Kidney (tissue), 14 donors: ENCODE results near the gene ANKRD50. TPM values are rescaled to one million over a fixed set of nuclear protein-coding genes. Genes with fewer than 3 reads are reported as not detected.

Experiments
- DNase-seq, 5 donors: peaks; one replicate each; pipeline ENCODE4 v3.0.0-alpha.2; 2013 to 2020
- FAIRE-seq: peaks from 2 replicates; lab custom pipeline; 2012; peaks lifted over from hg19 to GRCh38; lab: Jason Lieb, UNC
- H3K27ac ChIP-seq, 2 donors: one replicate each; pipeline ENCODE4 v1.7.0; 2013; ENCODE audit warnings: low read depth in 2 of 2, low read length in 2 of 2, inconsistent platforms in 1 of 2
- H3K27me3 ChIP-seq: one replicate; pipeline ENCODE4 v1.7.1; 2013; ENCODE audit warnings: low read length, inconsistent platforms; ENCODE audit not compliant: control insufficient read depth, insufficient read depth
- H3K36me3 ChIP-seq, 3 donors: one replicate each; pipeline versions ENCODE4 v1.7.0 to v1.7.1; 2013; ENCODE audit warnings: low read length in 3 of 3, control low read depth in 1 of 3, inconsistent platforms in 1 of 3; ENCODE audit not compliant: insufficient read depth in 3 of 3, control insufficient read depth in 2 of 3
- H3K4me1 ChIP-seq, 3 donors: one replicate each; pipeline versions ENCODE4 v1.7.0 to v1.7.1; 2013; ENCODE audit warnings: low read length in 3 of 3, inconsistent platforms in 1 of 3, low read depth in 1 of 3; ENCODE audit not compliant: control insufficient read depth in 2 of 3, insufficient read depth in 2 of 3
- H3K4me3 ChIP-seq, 3 donors: one replicate each; pipeline versions ENCODE4 v1.7.0 to v1.8.1; 2013; ENCODE audit warnings: low read length in 3 of 3, control low read depth in 1 of 3, inconsistent platforms in 1 of 3
- H3K9ac ChIP-seq, 3 donors: one replicate each; pipeline versions ENCODE4 v1.7.0 to v1.7.1; 2013; ENCODE audit warnings: low read length in 3 of 3, control low read depth in 1 of 3, inconsistent platforms in 1 of 3
- H3K9me3 ChIP-seq, 3 donors: one replicate each; pipeline versions ENCODE4 v1.7.0 to v1.7.1; 2013; ENCODE audit warnings: low read length in 3 of 3, control low read depth in 1 of 3, inconsistent platforms in 1 of 3; ENCODE audit not compliant: control insufficient read depth in 2 of 3, insufficient read depth in 1 of 3
- intact Hi-C: fragments of 100-400 bp; cut with DNase I; formaldehyde crosslinking; loops from one replicate; pipeline ENCODE4 v1.11.1; 2022
- polyA plus RNA-seq: library from polyadenylated mRNA; stranded (reverse); fragments of 350-450 nt; fragmentation: Illumina TruSeq; extraction: RNeasy Lipid Tissue Mini Kit (QIAGEN cat#74804); gene quantifications from one replicate; pipeline ENCODE4 v1.2.3, GENCODE V29; 2014; ENCODE audit warnings: low read depth, low replicate concordance; ENCODE audit not compliant: insufficient read depth
- total RNA-seq: library from RNA; stranded (reverse); fragmentation: NEBNext Ultra II Directional; extraction: Animal tissue kit (Norgen Biotek cat#: 25700); gene quantifications from one replicate; pipeline ENCODE4 v1.2.1, GENCODE V29; 2021
- TF ChIP-seq, protein P1 (sequence below): IDR thresholded peaks from 3 replicates; pipeline ENCODE4 v1.5.1; 2012; ENCODE audit warnings: mild to moderate bottlenecking, moderate library complexity, borderline replicate concordance; ENCODE audit not compliant: insufficient read depth; ENCODE audit errors: extremely low read depth
- donor health status: control.
- donor health status: control.
- donor health status: control.
- donor health status: control.
- donor health status: control.
- donor health status: DM: yes; HTN: yes; CAD: no.
- donor health status: Normal renal cell carcinoma (clear cell type).

ANKRD50 gene
- total and polyA plus RNA-seq, 2 donors from 2014 or later: 2.7 to 12.1 TPM

- H3K4me3 ChIP-seq: no peak overlapping the region
- no peaks in the 10 kb centered on the region for H3K36me3 ChIP-seq
- H3K27ac ChIP-seq: no peak overlapping the region
- DNase-seq: peak in 1 of 5 donors; percentile 44
- H3K9me3 ChIP-seq: no peaks in the 10 kb centered on the region
- no peaks in the 10 kb centered on the region for H3K27me3 ChIP-seq
- FAIRE-seq: no peak
- H3K4me1 ChIP-seq: no peaks in the 10 kb centered on the region
- TF ChIP-seq, protein P1, sequence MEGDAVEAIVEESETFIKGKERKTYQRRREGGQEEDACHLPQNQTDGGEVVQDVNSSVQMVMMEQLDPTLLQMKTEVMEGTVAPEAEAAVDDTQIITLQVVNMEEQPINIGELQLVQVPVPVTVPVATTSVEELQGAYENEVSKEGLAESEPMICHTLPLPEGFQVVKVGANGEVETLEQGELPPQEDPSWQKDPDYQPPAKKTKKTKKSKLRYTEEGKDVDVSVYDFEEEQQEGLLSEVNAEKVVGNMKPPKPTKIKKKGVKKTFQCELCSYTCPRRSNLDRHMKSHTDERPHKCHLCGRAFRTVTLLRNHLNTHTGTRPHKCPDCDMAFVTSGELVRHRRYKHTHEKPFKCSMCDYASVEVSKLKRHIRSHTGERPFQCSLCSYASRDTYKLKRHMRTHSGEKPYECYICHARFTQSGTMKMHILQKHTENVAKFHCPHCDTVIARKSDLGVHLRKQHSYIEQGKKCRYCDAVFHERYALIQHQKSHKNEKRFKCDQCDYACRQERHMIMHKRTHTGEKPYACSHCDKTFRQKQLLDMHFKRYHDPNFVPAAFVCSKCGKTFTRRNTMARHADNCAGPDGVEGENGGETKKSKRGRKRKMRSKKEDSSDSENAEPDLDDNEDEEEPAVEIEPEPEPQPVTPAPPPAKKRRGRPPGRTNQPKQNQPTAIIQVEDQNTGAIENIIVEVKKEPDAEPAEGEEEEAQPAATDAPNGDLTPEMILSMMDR: no peak
- no peak overlapping the region for H3K9ac ChIP-seq
- intact Hi-C loops: no loop called here
Measured at GRCh38 chr4:124650614-124651013, 61.9 kb downstream of the ANKRD50 start.

DNA sequence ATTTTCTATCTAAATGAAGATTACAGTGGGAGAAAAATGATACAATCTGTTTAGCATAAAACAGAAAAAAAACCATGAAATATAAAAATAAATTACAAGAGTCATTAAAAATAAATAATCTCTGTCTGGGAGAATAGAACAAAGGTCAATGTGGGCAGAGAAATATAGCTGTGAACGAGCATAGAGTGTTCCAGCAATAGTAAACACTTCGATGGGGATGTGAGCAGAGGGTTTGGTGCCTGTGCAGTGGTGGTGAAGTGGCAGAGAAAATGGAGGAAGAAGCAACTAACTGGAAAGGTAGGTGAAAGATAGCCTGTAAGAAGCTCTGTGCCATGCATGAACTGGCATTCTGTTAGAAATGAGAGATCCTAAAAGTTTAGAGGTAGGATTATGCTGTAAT, 64.9 kb downstream of the ANKRD50 start:
- Histone ChIP-seq H3K4me3 (no peak overlapping the region), H3K9me3 (no peaks in the 10 kb centered on the region), H3K27ac (no peak overlapping the region), H3K4me1 (no peaks in the 10 kb centered on the region), H3K36me3 (no peaks in the 10 kb centered on the region), H3K9ac (no peak overlapping the region), H3K27me3 (no peaks in the 10 kb centered on the region)
- TF ChIP-seq, protein P1: no peak
- intact Hi-C loops: no loop called here
- DNase-seq (no peak), FAIRE-seq (no peak)

DNA sequence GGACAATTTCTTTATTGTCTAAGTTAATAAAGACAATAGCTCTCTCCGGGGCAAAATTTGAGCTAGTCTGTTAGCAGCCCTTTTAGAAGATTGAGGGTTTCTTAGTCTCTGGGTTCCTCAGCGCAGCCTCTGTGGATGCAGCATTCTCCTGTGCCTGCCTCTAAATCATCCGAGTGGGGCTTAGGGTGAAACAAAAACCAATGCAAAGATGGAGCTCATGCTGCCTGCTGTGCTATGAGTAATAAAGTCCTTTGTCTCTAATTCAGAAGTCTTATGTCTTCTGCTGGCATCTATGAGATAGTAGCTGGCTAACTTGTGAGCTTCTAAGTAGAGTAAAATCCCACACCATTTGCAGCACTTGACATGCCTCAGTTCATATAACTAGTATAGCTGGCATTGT, 67.9 kb downstream of the ANKRD50 start:
- no peak overlapping the region for H3K9ac ChIP-seq
- no peak overlapping the region for H3K27ac ChIP-seq
- no peaks in the 10 kb centered on the region for H3K27me3 ChIP-seq
- intact Hi-C loops: no loop called here
- FAIRE-seq: no peak
- no peaks in the 10 kb centered on the region for H3K9me3 ChIP-seq
- DNase-seq: no peak
- no peaks in the 10 kb centered on the region for H3K36me3 ChIP-seq
- H3K4me1 ChIP-seq: no peaks in the 10 kb centered on the region
- TF ChIP-seq, protein P1: no peak
- no peak overlapping the region for H3K4me3 ChIP-seq

DNA sequence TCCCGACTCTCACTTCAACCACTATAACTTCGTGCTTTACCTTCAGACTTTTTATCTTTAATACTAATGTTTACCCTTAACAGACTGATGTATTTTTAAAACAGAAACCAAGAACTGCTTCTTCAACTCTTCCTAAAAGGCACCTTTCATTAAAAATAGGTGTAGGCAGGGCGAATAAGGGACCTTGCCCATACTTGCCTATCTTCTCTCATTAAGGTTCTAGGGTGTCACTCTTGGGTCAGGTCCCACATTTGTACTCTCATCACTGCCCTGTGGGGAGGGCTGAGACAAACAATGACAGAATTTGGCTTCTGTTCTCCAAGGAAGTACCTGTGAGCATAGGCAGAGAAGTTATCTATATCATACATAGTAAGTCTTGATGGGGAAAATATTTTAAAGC, 69.7 kb downstream of the ANKRD50 start:
- no peak overlapping the region for H3K9ac ChIP-seq
- TF ChIP-seq, protein P1: no peak
- no peaks in the 10 kb centered on the region for H3K4me1 ChIP-seq
- no peaks in the 10 kb centered on the region for H3K27me3 ChIP-seq
- no peak for DNase-seq
- H3K9me3 ChIP-seq: no peaks in the 10 kb centered on the region
- no peak for FAIRE-seq
- no peak overlapping the region for H3K27ac ChIP-seq
- no peaks in the 10 kb centered on the region for H3K36me3 ChIP-seq
- H3K4me3 ChIP-seq: no peak overlapping the region
- intact Hi-C loops: no loop called here
